Endothelial cell (in vitro differentiated cells): ENCODE results near the gene SNAP23. TPM values are rescaled to one million over a fixed set of nuclear protein-coding genes. Genes with fewer than 3 reads are reported as not detected.
A peak's percentile ranks its signal among the peaks of the same experiment; 100 is the strongest.

ENCODE experiments used
- DNase-seq: peaks from one replicate; pipeline ENCODE4 v3.0.0; 2021; ENCODE audit warnings: low spot score
- H3K27ac Mint-ChIP-seq: one replicate; pipeline ENCODE4 v1.8.0; 2021; ENCODE audit warnings: mixed read lengths, inconsistent platforms; ENCODE audit not compliant: unreplicated experiment
- H3K27me3 Mint-ChIP-seq: one replicate; pipeline ENCODE4 v1.8.0; 2021; ENCODE audit warnings: mild to moderate bottlenecking, moderate library complexity, mixed read lengths, inconsistent platforms; ENCODE audit not compliant: unreplicated experiment
- H3K36me3 Mint-ChIP-seq: one replicate; pipeline ENCODE4 v1.8.0; 2021; ENCODE audit warnings: mild to moderate bottlenecking, low read depth, mixed read lengths, inconsistent platforms; ENCODE audit not compliant: unreplicated experiment
- H3K4me1 Mint-ChIP-seq: one replicate; pipeline ENCODE4 v1.8.0; 2021; ENCODE audit warnings: mild to moderate bottlenecking, mixed read lengths, inconsistent platforms; ENCODE audit not compliant: unreplicated experiment
- H3K4me3 Mint-ChIP-seq: one replicate; pipeline ENCODE4 v1.8.0; 2021; ENCODE audit warnings: mild to moderate bottlenecking, mixed read lengths, inconsistent platforms; ENCODE audit not compliant: unreplicated experiment
- H3K9me3 Mint-ChIP-seq: one replicate; pipeline ENCODE4 v1.8.0; 2021; ENCODE audit warnings: mixed read lengths, inconsistent platforms; ENCODE audit not compliant: unreplicated experiment
- total RNA-seq: library from RNA; stranded (reverse); fragmentation: NEBNext Ultra II Directional; extraction: Animal tissue kit (Norgen Biotek cat#: 25700); gene quantifications from one replicate; pipeline ENCODE4 v1.2.1, GENCODE V29; 2021; ENCODE audit not compliant: unreplicated experiment
- TF ChIP-seq, protein P1 (sequence below): fragments of 200-600 bp; sonication (generic); IDR thresholded peaks from one replicate; pipeline ENCODE4 v1.5.0; 2021; ENCODE audit warnings: antibody characterized with exemption; ENCODE audit not compliant: unreplicated experiment

SNAP23 gene
- total RNA-seq, 1 donor from 2014 or later = 121 TPM

DNA sequence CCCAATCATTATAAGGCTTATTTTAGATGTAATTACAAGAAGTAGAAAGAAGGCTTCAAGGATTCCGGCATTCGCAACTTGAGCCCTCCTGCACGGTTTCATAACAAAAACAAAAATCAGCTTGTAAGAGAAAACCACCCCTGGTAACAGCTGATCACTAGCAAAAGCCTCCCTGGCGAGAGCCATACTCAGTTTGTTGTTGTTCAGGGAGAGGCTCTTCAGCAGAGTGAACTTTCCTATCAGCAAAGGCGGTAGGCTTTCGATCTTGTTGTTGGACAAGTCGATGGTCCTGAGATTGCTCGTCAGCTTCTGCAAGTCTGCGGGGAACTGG lies 52.4 kb downstream of the SNAP23 start:
- Mint-ChIP-seq H3K4me1 (peaks cover 18% of the 10 kb centered on the region), H3K36me3 (no peaks in the 10 kb centered on the region), H3K27me3 (peaks cover 4% of the 10 kb centered on the region), H3K4me3 (peak overlapping the region; percentile 95), H3K27ac (peak overlapping the region; percentile 90), H3K9me3 (no peaks in the 10 kb centered on the region)
- no peak for DNase-seq
- TF ChIP-seq, protein P1, sequence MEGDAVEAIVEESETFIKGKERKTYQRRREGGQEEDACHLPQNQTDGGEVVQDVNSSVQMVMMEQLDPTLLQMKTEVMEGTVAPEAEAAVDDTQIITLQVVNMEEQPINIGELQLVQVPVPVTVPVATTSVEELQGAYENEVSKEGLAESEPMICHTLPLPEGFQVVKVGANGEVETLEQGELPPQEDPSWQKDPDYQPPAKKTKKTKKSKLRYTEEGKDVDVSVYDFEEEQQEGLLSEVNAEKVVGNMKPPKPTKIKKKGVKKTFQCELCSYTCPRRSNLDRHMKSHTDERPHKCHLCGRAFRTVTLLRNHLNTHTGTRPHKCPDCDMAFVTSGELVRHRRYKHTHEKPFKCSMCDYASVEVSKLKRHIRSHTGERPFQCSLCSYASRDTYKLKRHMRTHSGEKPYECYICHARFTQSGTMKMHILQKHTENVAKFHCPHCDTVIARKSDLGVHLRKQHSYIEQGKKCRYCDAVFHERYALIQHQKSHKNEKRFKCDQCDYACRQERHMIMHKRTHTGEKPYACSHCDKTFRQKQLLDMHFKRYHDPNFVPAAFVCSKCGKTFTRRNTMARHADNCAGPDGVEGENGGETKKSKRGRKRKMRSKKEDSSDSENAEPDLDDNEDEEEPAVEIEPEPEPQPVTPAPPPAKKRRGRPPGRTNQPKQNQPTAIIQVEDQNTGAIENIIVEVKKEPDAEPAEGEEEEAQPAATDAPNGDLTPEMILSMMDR = no peak

DNA sequence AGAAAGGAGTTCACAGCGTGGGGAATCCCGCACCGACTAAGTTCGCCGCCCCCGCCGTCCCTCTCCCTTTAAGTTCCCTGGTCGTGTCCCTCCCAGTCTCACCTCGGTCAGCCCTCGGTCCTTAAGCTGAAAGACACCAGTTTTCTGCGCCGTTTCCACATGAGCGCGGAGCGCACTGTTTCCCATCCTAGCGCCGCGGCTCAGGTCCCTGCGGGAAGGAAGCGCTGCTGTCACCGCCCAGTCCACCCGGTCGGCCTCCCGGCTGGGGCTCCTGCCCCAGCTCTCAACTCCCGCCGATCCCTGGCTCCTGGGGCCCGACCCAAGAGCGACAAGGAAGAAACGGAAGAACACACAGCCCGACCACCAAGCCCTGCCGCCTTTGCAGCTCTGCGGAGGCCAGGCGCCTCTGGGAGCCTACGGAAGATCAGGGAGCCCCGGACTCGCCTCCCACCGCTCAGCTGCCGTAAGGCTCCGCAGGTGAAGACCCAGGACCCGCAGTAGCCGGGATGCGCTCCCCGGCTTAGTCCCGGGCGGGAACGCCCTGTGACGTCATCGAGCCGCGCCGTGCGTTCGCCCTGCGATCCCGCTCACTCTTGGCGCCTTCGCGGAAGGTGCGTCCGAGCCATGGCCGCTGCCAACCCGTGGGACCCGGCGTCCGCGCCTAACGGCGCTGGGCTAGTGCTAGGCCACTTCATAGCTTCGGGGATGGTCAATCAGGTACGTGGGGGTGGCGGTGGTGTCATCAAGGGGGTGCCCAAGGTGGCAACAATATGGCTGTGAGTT lies 53.0 kb downstream of the SNAP23 start, which contains the start of the genes HAUS2 and LRRC57:
Gene HAUS2, plus strand, starts transcription at position 590 of the 783 bp plus-strand sequence. Its CDS starts 35 bp downstream, at position 625.
Gene LRRC57, minus strand, starts transcription at position 545 of the 783 bp plus-strand sequence. Its CDS starts 359 bp downstream, at position 186.
- TF ChIP-seq, protein P1 = no peak
- peak; percentile 89 for DNase-seq
- H3K9me3 Mint-ChIP-seq = no peaks in the 10 kb centered on the region
- peaks cover 4% of the 10 kb centered on the region for H3K27me3 Mint-ChIP-seq
- H3K4me3 Mint-ChIP-seq = peak within 1 kb of the TSS; percentile 95
- H3K27ac Mint-ChIP-seq = peak within 1 kb of the TSS; percentile 90
- H3K4me1 Mint-ChIP-seq = peaks cover 18% of the 10 kb centered on the region
- no peaks in the 10 kb centered on the region for H3K36me3 Mint-ChIP-seq

- peak overlapping the region; percentile 95 for H3K4me3 Mint-ChIP-seq
- DNase-seq = no peak
Measured at GRCh38 chr15:42549032-42549491, 53.6 kb downstream of the SNAP23 start.

GRCh38 chr15:42549741-42550392 lies 54.4 kb downstream of the SNAP23 start:
- H3K27ac Mint-ChIP-seq = no peak overlapping the region
- peaks cover 4% of the 10 kb centered on the region for H3K27me3 Mint-ChIP-seq
- no peaks in the 10 kb centered on the region for H3K36me3 Mint-ChIP-seq

More at GRCh38 chr15:42549032-42549491, 53.6 kb downstream of the SNAP23 start:
- peaks cover 4% of the 10 kb centered on the region for H3K27me3 Mint-ChIP-seq
- no peaks in the 10 kb centered on the region for H3K36me3 Mint-ChIP-seq
- H3K27ac Mint-ChIP-seq = peak overlapping the region; percentile 90
- no peaks in the 10 kb centered on the region for H3K9me3 Mint-ChIP-seq
- H3K4me1 Mint-ChIP-seq = peaks cover 18% of the 10 kb centered on the region
- TF ChIP-seq, protein P1 = no peak

More at GRCh38 chr15:42549741-42550392, 54.4 kb downstream of the SNAP23 start:
- Mint-ChIP-seq H3K4me3 (peak overlapping the region; percentile 84), H3K4me1 (peaks cover 18% of the 10 kb centered on the region), H3K9me3 (no peaks in the 10 kb centered on the region)
- DNase-seq = no peak
- TF ChIP-seq, protein P1 = no peak
